Measurements from ENCODE around the gene NAA11.
"Not testable (repeated sequence)": the region's sequence is repeated elsewhere in the genome, so short reads cannot be mapped to it uniquely, and the experiment has no call there.

The NAA11 gene

DNA sequence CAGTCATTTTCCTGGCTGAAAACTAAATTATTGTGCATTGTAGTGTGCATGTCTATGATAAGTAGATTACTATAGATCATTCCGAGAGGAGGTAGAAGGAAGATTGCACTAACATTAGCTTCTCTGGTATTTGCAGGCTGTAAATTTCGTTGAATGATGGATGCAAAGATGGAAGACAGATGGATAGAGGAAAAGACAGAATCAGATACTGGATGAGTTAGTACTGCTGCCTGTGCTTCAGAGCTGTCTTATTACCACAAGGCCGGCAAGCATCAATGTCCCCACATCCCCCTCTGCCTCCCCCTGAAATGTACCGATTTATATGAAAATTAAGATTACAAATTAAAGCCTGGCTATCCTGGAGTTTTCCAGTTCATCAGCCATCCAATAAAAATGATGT lies 17.7 kb downstream of the NAA11 start:
- DNase-seq, result no peak

DNA sequence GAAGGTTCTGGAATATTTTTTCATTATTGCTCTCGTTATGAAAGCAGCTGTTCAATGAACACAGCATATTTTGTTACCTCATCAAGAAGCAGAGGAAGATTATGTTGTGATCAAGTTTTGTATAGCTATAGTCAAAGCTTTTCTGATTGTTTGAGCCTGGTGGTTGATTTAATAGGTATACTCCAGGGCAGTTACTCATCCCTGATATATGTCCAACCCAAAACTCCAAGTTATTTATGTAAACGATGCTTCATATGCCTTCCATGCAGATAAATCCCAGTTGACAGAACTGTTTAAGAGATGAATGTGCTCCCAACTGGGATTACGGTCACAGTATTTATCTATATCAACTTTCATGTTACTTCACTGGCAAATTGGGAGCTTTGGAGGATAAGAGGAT lies 19.1 kb downstream of the NAA11 start:
- DNase-seq, result no peak

DNA sequence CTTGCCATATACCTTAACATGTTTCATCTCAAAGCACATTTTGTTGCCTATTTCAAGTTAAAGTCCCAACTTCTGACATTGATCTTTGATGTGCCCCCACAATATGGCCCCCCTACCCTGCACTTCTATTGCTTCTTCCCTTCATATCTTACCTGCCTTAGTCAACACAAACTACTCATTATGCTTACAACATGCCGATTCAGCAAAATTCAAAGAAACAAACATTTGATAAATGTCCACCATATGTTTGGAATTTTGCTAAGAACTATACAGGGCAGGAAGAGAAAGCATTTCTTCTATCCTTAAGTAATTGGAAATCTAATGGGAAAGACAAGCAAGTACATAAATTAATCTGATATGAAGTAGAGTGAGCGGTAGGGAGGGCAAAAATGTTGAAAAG lies 25.6 kb downstream of the NAA11 start:
- DNase-seq, result no peak

DNA sequence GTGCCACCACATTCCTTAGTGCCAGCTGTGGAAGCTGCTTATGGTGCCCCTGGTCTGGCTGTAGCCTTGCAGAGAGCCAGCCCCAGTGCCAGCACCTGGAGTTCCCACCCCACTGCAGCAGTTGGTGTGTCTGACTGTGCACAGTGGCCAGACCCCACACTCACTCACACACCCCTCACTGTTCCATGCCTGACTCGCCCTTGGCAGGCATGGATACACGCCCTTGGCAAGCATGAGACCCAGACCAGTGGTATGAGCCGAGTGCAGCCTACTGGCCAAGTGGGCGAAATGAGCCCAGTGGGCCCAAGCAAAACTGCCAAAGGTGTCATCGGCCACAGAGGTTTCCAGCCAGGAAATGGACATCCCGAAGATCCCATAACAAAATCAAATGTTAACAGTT lies 27.4 kb downstream of the NAA11 start:
- DNase-seq, result no peak

DNA sequence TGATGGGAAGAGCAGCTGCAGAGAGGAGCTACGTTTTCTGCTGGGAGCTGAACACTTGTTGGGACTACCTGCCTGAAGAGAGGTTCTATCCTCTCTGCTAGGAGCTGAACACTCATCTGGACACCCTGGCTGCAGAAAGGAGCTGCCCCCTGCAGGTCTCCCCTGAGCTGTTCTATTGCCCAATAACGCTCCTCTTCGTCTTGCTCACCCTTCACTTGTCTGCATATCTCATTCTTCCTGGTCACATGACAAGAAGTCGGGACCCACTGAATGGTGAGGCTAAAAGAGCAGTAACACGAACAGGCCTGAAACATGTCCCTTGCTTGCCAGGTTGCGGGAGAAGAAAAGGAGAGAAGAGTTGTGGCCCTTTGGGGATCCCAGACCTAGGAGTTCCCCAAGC lies 27.8 kb downstream of the NAA11 start:
- no peak for DNase-seq

DNA sequence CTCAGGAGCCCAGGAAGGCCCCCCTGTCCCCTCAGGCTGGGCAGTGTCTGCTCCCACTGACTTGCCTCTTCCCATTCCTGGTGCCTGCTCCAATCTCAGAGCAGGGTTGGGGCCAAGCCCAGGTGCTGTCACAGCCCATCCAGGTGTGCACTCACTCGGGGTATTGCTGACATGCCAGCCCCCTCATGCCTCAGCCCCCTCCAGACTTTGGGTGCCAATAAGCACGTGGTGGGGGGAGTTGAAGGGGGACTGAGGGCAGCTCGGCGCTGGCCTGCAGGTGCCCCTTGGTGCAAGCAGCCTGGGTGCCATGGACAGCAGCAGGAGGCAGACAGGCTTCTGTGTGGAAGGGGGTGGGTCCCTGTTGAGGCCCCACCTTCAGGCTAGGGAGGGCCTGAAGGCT lies 28.4 kb downstream of the NAA11 start:
- no peak for DNase-seq

DNA sequence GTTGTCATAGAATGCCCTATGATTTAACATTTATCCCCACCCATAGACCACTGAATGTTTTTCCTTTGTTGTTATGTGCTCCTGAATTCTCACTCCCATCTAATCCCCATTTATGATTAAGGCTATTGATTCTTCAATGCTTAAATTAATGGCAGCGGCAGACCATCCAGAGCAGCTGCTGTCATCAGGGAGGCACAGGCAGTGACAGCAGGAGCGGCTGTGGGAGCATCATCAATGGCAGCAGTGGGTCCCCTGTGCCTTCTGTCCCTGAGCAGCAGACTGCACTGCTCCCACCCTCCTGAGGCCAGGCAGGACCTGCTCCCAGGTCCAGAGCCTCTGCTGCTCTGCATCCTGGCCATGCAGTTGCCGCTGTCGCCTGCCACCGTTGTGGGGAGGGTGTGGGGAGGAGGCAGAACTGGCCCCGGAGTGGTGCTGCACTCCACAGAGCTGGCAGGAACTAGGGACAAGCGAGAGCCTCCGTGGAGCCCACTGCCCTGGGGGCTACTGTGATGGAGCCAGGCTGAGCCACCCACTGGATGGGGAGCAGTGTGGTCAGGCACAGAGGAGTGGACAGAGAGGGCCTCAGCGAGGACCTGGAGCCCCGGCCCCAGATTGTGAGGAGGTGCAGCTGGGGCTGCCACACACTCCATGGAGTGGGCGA lies 29.0 kb downstream of the NAA11 start:
- no peak for DNase-seq

DNA sequence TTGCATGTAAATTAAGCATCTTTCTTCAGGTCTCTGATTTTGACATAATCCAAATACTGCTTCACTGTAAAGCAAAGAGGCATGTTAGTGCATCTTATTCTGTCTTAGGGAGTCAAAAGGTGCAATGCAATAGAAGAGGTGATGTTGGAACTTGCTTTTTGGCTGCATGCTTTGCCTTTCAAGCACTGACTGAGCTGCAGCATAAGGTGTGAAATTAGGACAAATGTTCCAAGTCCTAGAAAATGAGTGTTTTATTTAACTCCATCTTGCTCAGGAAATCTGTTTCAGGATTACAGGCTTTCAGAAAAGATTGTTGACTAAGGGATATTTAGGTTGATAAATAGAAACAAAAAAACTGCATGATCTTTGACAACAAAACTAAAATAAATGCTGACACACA lies 30.8 kb downstream of the NAA11 start:
- no peak for DNase-seq

DNA sequence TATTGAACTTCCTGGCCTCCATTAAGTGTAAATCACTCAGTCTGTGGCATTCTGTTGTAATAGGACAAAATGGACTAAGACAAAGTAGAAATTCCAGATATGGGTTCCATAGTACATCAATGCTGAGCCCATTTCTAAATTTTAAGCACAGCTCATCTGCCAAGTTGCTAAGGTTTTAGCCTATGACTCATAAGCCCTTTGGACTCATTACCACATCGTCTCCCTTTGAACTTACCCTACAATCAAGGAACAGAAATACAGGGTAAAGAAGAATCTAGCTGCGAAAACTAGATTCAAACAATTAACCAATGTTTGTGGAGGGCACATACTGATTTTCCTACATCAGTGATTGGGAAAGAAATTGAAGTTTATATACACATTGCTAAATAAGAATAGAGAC lies 31.8 kb downstream of the NAA11 start:
- DNase-seq, result no peak

DNA sequence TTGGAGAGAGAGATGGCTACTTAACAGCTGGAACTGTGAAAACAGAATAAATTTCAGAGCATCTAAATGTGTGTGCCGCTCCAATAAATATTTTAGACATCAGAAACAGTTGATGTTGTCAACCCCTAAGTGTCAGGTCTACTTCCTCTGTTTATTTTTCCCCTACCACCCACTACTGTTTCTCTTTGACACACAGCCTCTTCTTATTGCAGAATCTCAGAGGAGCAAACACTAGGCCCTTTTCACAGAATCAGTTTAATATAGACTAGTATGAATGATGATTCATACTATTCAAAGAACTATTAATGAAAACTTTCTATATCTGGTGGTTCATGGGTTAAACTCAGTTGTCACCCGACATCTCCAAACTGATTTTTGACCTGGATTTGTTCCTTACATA lies 33.9 kb downstream of the NAA11 start:
- no peak for DNase-seq

DNA sequence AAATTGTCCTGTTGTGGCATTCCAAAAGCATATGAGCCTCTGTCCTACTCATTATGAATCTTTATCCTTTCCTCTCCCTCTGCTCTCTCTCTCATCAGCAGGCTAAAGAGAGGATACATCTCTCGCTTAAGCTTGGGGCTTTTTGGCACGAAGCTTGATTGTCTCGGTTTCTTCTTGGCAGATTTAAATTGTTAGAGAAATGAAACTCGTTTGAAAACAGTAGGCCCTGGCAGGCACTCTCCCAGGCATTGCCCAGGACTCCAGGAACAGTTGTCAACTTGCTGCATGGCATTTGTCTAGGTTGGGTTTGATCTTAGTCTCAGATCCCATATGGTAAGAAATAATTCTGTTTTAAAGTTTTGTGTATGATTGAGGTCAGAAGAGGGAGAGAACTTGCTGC lies 35.5 kb downstream of the NAA11 start:
- DNase-seq, result no peak

DNA sequence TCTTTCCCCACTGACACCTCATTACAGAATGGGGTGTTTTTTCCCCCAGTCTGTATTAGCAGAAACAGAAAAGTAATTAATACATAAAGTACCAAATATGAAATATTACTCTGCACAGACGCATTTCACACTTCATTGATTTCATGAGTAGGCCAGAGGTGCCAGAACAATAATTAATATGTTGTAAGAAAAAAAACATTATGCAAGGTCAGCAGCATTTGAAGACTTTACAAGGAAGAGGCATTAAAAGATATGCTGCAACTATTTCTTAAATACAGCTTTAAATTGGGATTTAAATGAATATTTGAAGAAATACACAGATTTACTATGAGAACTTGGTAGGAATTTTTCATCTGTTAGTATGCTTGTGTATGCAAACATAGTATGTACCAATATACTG lies 37.7 kb downstream of the NAA11 start:
- no peak for DNase-seq

DNA sequence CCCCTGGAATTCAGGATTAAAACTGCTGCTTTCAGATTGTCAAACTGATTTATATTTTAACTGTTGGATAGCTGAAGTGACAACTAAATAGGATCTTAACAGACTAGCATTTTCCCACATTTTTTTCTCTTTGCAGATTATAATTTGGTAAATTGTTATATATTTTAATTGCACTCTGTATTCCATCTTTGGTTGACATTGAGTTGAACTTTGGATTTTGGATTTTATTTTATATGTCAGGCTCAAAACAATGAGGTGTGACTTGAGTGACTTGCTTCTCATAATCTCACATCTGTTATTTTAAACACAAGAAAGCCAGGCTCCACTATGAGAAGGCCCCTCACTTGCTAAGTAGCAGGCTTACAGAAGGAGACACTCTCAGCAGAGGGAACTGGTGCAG lies 38.1 kb downstream of the NAA11 start:
- DNase-seq, result no peak

DNA sequence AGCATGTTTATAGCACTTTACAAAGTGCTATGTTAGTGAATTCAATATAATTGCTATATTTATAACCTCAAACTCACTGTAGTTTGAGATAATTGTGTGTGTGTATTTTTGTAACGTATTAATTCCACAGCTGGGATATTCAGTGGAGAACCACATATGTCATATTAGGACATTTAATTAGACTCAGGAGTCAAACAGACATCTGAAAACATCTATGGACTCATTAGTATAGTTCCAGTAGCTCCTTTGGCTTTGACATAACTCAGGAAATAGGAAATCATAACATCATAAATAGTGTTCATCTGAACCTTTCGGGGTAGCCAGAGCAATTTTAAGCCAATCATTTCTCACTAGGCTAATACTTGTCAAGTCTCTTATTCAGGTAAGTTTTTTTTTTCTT lies 38.8 kb downstream of the NAA11 start:
- no peak for DNase-seq

DNA sequence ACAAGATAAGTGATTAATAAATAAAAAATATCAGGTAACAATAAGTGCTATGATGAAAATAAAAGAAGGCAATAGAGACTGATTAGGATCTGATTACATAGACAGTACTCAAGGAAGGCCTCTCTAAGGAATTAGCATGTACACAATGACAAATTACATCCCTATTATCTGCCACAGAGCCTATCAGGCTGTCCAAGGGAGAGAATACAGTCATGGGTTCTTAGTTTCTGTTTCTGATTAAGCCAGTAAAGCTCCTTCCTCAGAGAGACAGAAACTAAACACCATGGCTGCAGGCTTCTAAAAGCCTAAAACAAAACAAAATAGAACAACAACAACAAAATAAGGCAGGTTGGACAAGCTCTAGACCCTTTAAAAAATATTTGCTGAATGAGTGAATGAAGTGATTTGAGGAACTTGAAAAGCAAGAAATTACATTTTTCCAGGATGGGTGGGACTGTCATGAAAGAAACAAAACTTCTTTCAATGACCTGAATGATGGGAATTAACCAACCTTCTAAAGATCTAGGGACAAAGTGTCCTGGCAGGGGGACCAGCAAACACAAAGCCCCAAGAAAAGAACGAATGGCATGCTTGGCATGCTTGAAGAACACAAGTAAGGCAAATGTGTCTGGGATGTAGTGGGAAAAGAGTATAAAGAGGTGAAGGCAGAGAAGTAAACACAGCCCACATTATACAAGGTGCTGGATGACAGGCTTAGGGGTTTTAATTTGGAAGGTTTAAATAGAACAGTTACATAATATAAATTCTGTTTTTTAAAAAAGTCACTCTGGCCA lies 44.1 kb downstream of the NAA11 start:
- DNase-seq, result no peak

DNA sequence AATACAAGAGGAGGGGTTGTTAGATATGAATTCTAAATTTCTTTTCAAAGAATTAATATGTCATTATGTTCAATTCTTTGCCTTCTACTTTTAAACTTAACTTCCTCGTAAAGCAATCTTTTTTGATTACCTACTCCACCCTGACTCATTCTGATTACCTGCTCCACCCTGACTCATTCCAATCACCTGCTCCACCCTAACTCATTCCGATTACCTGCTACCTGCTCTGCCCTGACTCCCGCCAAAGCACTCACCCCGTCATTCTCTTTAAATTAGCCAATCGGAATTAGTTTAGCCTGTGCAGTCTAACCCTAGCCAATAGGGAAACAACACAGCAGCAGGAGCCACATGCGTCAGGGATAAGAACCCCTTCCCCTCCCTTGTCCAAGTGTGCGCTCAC lies 48.4 kb downstream of the NAA11 start:
- not testable (repeated sequence) for DNase-seq

DNA sequence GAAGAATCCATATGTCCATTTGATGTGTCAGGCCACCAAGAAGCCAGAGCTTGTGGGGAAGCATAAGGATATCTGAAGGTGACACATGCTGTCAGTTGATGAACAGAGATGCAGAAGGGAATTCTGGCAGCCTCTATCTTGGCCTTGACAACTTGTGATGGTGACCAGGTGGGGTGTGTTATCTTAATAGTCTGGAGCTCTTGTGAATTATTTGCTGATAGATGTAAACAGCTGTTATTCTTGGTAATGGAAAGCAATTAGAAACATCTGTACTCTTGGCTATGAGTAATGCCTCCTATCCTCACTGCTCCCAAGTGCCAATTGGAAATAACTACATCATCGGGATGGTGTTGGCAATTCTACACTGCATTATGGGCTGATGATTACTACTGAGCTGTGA lies 51.9 kb downstream of the NAA11 start:
- no peak for DNase-seq

DNA sequence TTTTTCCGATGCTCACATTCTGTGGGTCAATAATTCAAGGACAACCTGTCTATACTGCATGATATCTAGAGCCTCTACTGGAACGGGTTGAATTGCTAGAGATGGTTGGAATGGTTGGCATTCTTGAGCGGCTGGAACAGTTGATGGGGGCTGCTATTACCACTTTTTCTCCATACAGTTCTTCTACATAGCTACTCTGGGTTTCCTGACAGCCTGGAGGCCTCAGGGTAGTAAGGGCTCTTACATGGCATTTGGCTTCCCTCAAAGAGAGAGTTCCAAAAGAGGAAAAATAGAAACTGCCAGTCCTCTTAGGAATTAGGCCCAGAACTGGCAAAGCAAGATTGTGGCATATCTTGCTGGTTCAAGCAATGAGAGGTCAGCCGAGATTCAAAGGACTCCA lies 53.1 kb downstream of the NAA11 start:
- no peak for DNase-seq

DNA sequence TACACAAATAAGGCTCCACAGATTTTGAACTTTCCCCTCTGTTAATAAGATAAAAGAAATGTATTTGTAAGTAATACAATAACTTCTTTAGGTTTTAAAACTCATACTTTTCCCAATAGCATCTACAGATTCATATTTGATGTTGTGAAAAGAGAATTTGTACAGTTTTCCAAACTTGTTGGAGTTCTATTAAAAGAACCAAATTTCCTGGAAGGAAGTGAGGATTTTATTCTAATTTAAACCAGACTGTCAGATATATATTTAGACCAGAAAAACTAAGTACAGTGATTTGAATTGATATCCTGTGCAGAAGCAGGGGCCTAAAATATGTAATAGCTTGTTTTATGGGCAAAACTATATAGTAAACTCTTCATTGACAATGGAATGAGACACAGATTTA lies 53.7 kb downstream of the NAA11 start:
- DNase-seq, result no peak

DNA sequence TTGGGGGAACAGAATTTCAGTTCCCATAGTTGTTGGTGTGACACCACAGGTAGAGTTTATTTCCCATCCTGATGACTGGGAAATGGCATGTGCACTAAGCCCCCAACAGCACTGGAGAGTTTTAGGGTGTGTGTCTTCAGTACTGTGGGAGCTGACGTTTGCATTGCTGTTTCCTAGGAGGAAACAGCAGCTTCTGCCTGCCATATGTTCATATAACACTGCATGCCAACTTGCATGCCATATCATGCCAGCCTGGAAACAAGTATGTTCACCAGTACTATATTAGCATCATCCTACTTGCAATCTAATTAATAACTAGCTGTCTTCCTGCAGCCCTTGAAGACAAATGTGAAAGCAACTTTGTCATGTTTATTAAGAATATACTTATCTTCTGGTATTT lies 58.2 kb downstream of the NAA11 start:
- no peak for DNase-seq
